GM12873 (cell line): Measurements from ENCODE around the gene DALRD3.

Experiments used
- TF ChIP-seq, protein P1 (sequence below): IDR thresholded peaks from 2 replicates; pipeline ENCODE4 v1.5.1; 2012; ENCODE audit warnings: low read depth, mild to moderate bottlenecking, moderate library complexity, low read length, control low read depth; ENCODE audit not compliant: insufficient read depth; ENCODE audit errors: missing control alignments

Gene DALRD3

DNA sequence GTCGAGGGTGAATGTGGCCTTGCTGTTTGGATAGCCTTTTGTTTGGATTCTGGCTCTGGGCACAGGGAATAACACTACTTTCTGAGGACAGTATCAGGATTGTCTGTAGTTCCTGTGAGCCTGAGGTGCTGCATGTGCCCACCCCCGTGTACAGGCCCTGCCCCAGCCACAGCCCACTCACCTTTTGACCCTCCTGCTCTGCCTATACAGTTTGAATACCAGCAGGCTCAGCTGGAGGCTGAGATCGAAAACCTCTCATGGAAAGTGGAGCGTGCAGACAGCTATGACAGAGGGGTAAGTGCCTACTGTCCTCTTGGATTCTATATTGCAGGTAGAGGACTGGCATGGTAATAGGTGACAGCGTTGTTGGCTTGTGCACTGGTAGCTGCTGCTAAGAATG is 35.7 kb downstream of the DALRD3 start:
- TF ChIP-seq, protein P1, sequence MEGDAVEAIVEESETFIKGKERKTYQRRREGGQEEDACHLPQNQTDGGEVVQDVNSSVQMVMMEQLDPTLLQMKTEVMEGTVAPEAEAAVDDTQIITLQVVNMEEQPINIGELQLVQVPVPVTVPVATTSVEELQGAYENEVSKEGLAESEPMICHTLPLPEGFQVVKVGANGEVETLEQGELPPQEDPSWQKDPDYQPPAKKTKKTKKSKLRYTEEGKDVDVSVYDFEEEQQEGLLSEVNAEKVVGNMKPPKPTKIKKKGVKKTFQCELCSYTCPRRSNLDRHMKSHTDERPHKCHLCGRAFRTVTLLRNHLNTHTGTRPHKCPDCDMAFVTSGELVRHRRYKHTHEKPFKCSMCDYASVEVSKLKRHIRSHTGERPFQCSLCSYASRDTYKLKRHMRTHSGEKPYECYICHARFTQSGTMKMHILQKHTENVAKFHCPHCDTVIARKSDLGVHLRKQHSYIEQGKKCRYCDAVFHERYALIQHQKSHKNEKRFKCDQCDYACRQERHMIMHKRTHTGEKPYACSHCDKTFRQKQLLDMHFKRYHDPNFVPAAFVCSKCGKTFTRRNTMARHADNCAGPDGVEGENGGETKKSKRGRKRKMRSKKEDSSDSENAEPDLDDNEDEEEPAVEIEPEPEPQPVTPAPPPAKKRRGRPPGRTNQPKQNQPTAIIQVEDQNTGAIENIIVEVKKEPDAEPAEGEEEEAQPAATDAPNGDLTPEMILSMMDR: no peak

GRCh38 chr3:48982016-48982415 is 36.4 kb downstream of the DALRD3 start:
- TF ChIP-seq, protein P1: no peak

GRCh38 chr3:48980295-48980694 is 38.1 kb downstream of the DALRD3 start:
- TF ChIP-seq, protein P1: no peak

- TF ChIP-seq, protein P1: no peak
These were observed 38.9 kb downstream of the DALRD3 start for GRCh38 chr3:48979451-48979850.

DNA sequence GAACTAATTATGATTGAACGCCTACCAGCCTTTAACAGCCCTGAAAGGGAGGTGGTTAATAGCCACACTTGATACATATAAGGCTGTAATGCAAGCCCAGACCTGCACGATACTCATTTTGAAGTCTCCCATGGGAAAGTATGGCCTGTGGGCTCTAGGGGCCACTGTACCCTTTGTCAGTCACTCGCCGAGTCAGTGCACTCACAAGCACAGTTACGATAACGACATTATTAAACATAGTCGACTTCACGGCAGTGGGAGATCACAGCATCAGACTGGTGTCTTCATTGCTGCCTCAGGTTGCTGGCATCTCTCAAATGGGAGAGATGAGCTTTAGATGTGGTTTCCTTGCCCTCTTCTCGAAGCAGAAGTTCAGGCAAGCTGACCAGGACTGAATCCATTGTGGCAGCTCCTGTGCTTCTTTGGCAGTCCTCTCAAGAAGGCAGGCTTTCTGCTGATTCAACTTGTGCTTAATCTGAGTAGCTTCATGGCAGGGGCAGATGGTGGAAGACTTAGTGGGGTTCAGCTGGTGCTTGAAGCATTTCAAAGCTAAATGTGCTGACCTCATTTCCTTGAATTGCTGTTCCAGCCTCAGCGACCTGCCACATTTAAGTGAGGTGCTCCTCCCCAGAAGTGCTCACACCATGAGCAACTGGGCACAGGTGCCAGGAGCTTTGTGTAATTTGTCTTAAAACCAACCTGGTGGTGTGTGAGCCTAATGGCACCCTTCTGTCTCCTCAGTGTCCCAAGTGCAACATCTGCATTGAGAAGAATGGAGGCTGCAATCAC is 44.1 kb downstream of the DALRD3 start:
- TF ChIP-seq, protein P1: no peak

GRCh38 chr3:48970586-48970985 is 47.8 kb downstream of the DALRD3 start:
- TF ChIP-seq, protein P1: no peak

GRCh38 chr3:48966876-48967361 is 51.5 kb downstream of the DALRD3 start:
- TF ChIP-seq, protein P1: no peak
